GM21528 (cell line): ENCODE results near the gene AUTS2.
"Not testable (repeated sequence)": the region's sequence is repeated elsewhere in the genome, so short reads cannot be mapped to it uniquely, and the experiment has no call there.

Source experiments
- ATAC-seq: cut with Tn5 transposase; IDR thresholded peaks from one replicate; pipeline ENCODE4 v1.9.1; 2021; ENCODE audit warnings: mild to moderate bottlenecking, moderate library complexity; ENCODE audit not compliant: unreplicated experiment, low FRiP score

The AUTS2 gene

GRCh38 chr7:69778138-69778537 lies 179.9 kb downstream of the AUTS2 start:
- ATAC-seq: peak; percentile 56

- ATAC-seq: no peak
Measured at GRCh38 chr7:69780379-69780778, 182.1 kb downstream of the AUTS2 start.

GRCh38 chr7:69781412-69781846 lies 183.2 kb downstream of the AUTS2 start:
- ATAC-seq: no peak

GRCh38 chr7:69782917-69783684 lies 184.8 kb downstream of the AUTS2 start:
- no peak for ATAC-seq

- not testable (repeated sequence) for ATAC-seq
Measured at GRCh38 chr7:69786130-69786529, 187.9 kb downstream of the AUTS2 start.

GRCh38 chr7:69786730-69787395 lies 188.6 kb downstream of the AUTS2 start:
- ATAC-seq: no peak

GRCh38 chr7:69787736-69788431 lies 189.6 kb downstream of the AUTS2 start:
- ATAC-seq: no peak

GRCh38 chr7:69789563-69789962 lies 191.3 kb downstream of the AUTS2 start:
- no peak for ATAC-seq

- no peak for ATAC-seq
Measured at GRCh38 chr7:69790977-69791724, 192.9 kb downstream of the AUTS2 start.

- ATAC-seq: no peak
Measured at GRCh38 chr7:69791739-69792138, 193.5 kb downstream of the AUTS2 start.

- ATAC-seq: no peak
Measured at GRCh38 chr7:69795932-69796331, 197.7 kb downstream of the AUTS2 start.

- no peak for ATAC-seq
Measured at GRCh38 chr7:69796416-69796815, 198.1 kb downstream of the AUTS2 start.

GRCh38 chr7:69799048-69799697 lies 200.9 kb downstream of the AUTS2 start:
- ATAC-seq: no peak

- no peak for ATAC-seq
Measured at GRCh38 chr7:69799990-69800389, 201.7 kb downstream of the AUTS2 start.

GRCh38 chr7:69800495-69800894 lies 202.2 kb downstream of the AUTS2 start:
- no peak for ATAC-seq

- ATAC-seq: no peak
Measured at GRCh38 chr7:69801729-69802682, 203.7 kb downstream of the AUTS2 start.

GRCh38 chr7:69803699-69804516 lies 205.6 kb downstream of the AUTS2 start:
- ATAC-seq: peak; percentile 89

- ATAC-seq: no peak
Measured at GRCh38 chr7:69804962-69805361, 206.7 kb downstream of the AUTS2 start.
